Retinal pigment epithelial cell (primary cell): ENCODE data around the gene GAB3.
"Not testable (repeated sequence)": the region's sequence is repeated elsewhere in the genome, so short reads cannot be mapped to it uniquely, and the experiment has no call there.

Experiments used
- DNase-seq: peaks from one replicate; pipeline ENCODE4 v3.0.0-alpha.2; 2010; ENCODE audit warnings: low read depth
- H3K4me3 ChIP-seq: 2 replicates; pipeline ENCODE4 v1.5.1; 2011; ENCODE audit warnings: mild to moderate bottlenecking, low read length, control low read depth, moderate library complexity
- CTCF ChIP-seq: conservative IDR thresholded peaks from 2 replicates; pipeline ENCODE4 v1.5.1; 2011; ENCODE audit warnings: low read depth, low read length, control low read depth, inconsistent platforms

GAB3 gene

GRCh38 chrX:154658187-154658586 is 92.7 kb downstream of the GAB3 start:
- TF ChIP-seq CTCF, result no peak
- H3K4me3 ChIP-seq, result no peak overlapping the region
- no peak for DNase-seq

GRCh38 chrX:154657226-154657805 is 93.6 kb downstream of the GAB3 start:
- no peak for DNase-seq
- no peak for TF ChIP-seq CTCF
- H3K4me3 ChIP-seq, result no peak overlapping the region

- no peak for DNase-seq
- H3K4me3 ChIP-seq, result no peak overlapping the region
- TF ChIP-seq CTCF, result no peak
These were observed 95.1 kb downstream of the GAB3 start for GRCh38 chrX:154655786-154656185.

GRCh38 chrX:154655346-154655745 is 95.5 kb downstream of the GAB3 start:
- DNase-seq, result no peak
- no peak overlapping the region for H3K4me3 ChIP-seq
- TF ChIP-seq CTCF, result no peak

GRCh38 chrX:154654925-154655324 is 96.0 kb downstream of the GAB3 start:
- H3K4me3 ChIP-seq, result no peak overlapping the region
- DNase-seq, result no peak
- TF ChIP-seq CTCF, result no peak

- no peak for TF ChIP-seq CTCF
- DNase-seq, result no peak
- H3K4me3 ChIP-seq, result no peak overlapping the region
These were observed 96.5 kb downstream of the GAB3 start for GRCh38 chrX:154654372-154654771.

- not testable (repeated sequence) for DNase-seq
- peak within 1 kb of the TSS; percentile 12 for H3K4me3 ChIP-seq
These were observed 97.5 kb downstream of the GAB3 start, which contains the start of gene CTAG2 for GRCh38 chrX:154653413-154653812. CTAG2 (minus strand) TSS chrX:154653579; CDS start chrX:154653515, 64 bp downstream.

GRCh38 chrX:154653048-154653401 is 97.9 kb downstream of the GAB3 start:
- no peak for DNase-seq
- peak overlapping the region; percentile 12 for H3K4me3 ChIP-seq
- no peak for TF ChIP-seq CTCF
